SKM-1 (cell line): ENCODE measurements around the gene DPRX.
"Not testable (repeated sequence)": the region's sequence is repeated elsewhere in the genome, so short reads cannot be mapped to it uniquely, and the experiment has no call there.

ENCODE experiments used
- DNase-seq: peaks from one replicate; lab custom pipeline; 2025; ENCODE audit not compliant: unreplicated experiment; lab: John Stamatoyannopoulos, UW

The DPRX gene

GRCh38 chr19:53644061-53644816 lies 12.4 kb downstream of the DPRX start:
- DNase-seq: no peak

DNA sequence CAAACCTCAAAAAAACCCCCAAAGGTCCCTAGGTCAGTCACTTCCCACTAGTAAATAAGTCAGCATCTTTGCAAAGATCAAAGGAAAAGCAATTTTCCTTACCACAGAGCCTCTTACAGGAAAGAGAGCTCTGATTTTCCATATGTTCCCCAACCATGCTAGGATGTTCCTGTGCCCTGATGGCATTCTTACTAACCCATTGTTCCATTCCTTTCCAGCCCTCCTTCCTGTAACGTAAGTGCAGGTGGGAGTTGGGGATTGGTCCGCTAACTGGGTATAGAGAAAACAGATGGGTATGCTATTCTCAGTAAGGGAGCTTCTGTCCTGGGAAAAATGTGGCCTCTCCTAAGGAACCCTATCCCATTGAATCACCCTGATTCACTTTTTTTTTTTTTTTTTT lies 14.3 kb downstream of the DPRX start:
- no peak for DNase-seq

DNA sequence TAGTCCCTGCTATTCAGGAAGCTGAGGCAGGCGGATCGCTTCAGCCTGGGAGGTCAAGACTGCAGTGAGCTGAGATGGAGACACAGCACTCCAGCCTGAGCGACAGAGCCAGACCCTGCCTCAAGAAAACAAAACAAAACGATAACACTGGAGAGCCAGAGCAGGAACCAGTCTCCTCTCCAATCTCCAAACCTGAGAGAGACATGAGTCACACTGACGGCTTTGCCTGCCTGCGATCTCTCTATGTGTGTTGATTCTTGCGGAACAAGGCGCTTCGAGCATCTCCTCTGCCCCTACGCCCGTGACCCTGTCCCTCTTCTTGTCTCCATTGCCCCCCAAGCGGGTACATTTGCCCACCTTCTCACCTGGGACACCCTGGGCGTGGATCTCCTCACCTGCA lies 15.6 kb downstream of the DPRX start:
- no peak for DNase-seq

- DNase-seq: no peak
Measured at GRCh38 chr19:53647792-53648191, 16.0 kb downstream of the DPRX start.

GRCh38 chr19:53649746-53650593 lies 18.2 kb downstream of the DPRX start:
- no peak for DNase-seq

DNA sequence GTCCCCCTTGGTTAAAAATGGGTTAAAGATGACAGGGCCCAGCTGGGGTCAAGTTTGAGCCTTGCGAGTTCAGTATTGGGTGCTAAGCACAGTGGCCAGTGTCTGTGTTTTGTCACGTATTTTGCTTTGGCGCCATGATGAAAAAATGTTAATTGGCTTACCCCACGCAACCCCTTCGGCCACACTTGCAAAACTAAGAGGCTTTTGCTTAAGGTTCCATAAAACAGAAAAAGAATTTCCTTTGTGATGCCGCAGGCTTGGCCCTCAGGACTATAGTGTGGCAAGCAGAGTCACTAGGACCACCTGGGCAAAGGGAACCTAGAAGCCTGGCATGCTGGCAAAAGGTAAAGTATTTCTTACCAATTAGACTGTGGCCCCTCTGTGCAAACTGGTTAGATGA lies 20.7 kb downstream of the DPRX start:
- DNase-seq: no peak

- no peak for DNase-seq
Measured at GRCh38 chr19:53655042-53655665, 23.4 kb downstream of the DPRX start.

GRCh38 chr19:53657330-53657729 lies 25.5 kb downstream of the DPRX start:
- no peak for DNase-seq

- no peak for DNase-seq
Measured at GRCh38 chr19:53657778-53658177, 26.0 kb downstream of the DPRX start.

DNA sequence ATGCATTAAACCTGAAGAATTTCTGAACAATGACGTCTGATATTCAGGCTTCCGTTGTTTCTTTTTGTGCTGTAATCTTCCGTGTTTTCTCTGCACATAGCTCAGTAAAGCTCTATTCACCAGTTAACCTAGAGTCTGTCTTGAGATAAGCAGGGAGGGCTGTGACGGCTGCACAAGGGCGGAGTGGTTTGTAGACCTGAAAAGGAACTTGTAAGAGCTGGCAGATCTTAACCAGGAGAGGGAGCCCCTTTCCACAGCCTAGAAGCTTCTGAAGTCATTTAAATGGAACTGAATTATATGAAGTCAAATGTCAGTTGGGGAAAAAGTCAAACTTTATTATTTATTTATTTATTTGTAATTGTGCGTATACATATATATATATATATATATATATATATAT lies 27.5 kb downstream of the DPRX start:
- DNase-seq: no peak

DNA sequence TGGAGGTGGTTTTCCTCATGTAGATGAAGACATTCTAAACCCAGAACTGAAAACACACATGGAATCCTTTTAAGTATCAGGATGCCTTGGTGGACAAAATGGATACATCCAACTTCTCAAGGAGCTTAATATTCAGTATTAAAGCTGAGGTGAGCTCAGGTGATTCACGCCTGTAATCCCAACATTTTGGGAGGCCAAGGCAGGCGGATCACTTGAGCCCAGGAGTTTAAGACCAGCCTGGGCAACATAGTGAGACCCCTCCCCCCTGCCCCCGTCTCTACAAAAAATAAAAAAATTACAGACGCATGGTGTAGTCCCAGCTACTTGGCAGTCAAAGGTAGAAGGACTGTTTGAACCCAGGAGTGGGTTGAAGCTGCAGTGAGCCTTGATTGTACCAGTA lies 28.8 kb downstream of the DPRX start:
- DNase-seq: no peak

GRCh38 chr19:53662209-53662608 lies 30.4 kb downstream of the DPRX start:
- no peak for DNase-seq

GRCh38 chr19:53664152-53664551 lies 32.4 kb downstream of the DPRX start:
- DNase-seq: no peak

DNA sequence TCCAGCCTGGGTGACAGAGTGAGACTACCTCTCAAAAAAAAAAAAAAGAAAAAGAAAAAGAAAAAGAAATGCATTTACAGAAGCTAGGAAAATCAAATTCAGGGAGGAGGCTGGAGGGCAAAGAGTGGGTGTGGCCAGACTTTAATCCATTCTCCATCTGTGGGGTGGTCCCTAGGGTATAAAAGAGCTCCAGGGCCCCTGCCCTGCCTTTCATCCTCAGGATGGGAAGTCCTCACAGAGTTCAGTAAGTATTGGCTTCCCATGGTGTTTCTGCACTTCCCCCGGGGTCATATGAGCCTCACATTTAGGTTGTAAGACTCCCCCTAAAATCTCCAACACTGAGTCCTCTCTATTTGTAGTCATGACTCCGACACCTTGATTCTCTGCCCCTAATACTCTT lies 33.0 kb downstream of the DPRX start:
- DNase-seq: no peak

DNA sequence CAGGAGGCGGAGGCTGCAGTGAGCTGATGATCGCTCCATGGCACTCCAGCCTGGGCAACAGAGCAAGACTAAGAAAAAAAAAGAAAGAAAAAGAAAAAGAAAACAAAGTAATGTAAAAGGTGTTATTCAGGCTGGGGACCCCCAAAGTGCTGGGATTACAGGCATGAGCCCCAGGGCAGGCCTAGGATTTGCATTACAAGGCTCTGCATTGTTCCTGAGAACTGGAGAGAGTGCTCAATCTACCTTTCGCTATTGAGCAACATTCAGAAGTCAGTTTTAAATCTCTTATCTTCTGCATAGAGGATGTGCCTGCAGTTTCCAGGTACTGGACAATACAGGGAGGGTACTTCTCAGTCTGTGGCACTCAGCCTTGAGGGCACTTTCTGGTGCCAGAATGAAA lies 34.5 kb downstream of the DPRX start:
- DNase-seq: not testable (repeated sequence)

- not testable (repeated sequence) for DNase-seq
Measured at GRCh38 chr19:53668804-53669203, 37.0 kb downstream of the DPRX start.

DNA sequence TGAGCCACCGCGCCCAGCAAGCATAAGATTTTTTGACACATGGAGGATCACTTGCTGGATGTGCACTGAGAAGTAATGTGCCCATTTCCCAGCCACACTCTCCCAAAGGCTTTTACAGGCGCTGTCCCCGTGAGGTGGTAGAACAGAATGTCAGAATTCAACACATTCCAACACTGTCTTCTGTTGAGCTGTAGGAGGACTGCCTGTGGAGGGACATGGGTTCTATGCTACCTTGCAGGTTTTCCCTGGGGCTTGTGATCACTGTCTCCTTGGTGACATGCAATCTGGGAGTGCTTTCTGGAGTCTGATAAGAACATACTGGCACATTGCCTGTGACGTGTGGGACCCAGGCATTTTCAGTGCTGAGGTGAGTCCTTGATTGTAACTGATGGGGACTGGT lies 38.5 kb downstream of the DPRX start:
- DNase-seq: no peak

- DNase-seq: no peak
Measured at GRCh38 chr19:53671663-53672062, 39.9 kb downstream of the DPRX start.
